GM20000 (cell line): Measurements from ENCODE around the gene HAAO.

Experiments used
- DNase-seq: peaks from one replicate; pipeline ENCODE4 v3.0.0; 2012; ENCODE audit warnings: low spot score
- TF ChIP-seq, protein P1 (sequence below): IDR thresholded peaks from 2 replicates; pipeline ENCODE4 v1.5.1; 2012; ENCODE audit warnings: mild to moderate bottlenecking, control low read depth; ENCODE audit errors: extremely low read depth, missing control alignments

Gene HAAO

DNA sequence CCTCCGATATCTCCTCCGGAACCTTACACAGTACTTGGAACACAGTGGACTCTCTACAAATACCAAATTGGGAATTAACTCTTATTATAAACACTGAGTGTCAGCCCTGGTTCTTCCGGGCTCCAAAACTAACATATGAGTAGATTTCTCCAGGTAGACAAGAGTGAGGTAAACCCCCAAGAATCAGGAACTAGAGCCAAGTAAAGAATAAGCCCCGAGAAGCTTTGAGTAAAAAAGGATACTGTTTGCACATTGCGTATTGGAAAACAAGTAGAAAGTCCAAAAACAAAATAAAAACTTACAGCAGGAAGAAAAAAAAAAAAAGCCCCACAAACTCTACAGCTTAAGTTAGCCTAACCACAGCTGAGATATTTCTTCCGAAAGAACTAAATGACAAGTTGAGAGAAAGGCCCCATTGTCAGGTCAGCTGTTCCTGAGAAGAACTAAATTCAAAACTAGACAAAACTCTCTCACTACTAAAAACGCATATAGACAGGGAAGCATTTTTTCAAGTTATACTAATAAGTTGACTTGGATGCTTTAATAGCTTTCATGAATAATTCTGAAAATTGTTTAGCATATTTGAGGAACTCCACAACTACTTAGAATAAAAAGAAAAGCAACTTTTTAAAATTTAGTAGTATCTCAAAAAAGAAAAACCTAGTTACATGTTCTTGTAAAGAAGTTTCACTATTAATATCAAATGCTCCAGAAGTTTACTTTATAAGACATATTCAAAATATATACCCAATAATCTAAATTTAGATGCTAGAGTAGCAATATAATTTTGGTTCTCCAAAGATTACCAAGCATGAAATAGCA lies 4.3 kb upstream of the HAAO start:
- DNase-seq, result peak; percentile 61
- TF ChIP-seq, protein P1, sequence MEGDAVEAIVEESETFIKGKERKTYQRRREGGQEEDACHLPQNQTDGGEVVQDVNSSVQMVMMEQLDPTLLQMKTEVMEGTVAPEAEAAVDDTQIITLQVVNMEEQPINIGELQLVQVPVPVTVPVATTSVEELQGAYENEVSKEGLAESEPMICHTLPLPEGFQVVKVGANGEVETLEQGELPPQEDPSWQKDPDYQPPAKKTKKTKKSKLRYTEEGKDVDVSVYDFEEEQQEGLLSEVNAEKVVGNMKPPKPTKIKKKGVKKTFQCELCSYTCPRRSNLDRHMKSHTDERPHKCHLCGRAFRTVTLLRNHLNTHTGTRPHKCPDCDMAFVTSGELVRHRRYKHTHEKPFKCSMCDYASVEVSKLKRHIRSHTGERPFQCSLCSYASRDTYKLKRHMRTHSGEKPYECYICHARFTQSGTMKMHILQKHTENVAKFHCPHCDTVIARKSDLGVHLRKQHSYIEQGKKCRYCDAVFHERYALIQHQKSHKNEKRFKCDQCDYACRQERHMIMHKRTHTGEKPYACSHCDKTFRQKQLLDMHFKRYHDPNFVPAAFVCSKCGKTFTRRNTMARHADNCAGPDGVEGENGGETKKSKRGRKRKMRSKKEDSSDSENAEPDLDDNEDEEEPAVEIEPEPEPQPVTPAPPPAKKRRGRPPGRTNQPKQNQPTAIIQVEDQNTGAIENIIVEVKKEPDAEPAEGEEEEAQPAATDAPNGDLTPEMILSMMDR, result no peak

DNA sequence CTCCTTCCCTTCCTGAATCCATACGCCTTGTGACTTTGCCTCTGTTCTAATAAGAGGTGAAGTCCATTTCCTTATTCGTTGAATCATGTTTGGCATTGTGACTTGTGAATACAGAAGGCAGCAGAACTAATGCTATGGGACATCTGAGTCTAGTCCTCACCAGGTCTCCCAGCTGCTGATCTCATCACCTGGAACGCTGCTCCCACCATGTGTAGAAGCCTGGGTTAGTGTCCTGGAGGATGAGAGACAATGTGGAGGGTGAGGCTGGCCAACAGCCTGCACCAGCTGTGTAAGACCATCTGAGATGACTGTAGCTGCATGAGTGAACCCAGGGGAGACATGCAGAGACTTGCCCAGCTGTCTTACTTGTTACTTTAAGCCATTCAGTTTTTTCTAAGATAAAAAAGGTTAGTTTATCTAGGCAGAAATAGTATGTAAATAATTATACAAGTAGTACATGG lies 3.5 kb upstream of the HAAO start:
- TF ChIP-seq, protein P1, result no peak

GRCh38 chr2:42795275-42795674 lies 2.9 kb upstream of the HAAO start:
- DNase-seq, result no peak
- TF ChIP-seq, protein P1, result no peak

More for the DNA sequence above, 3.5 kb upstream of the HAAO start:
- DNase-seq, result peak; percentile 57

GRCh38 chr2:42794271-42795046 lies 2.1 kb upstream of the HAAO start:
- DNase-seq, result peak; percentile 65
- TF ChIP-seq, protein P1, result peak; percentile 59

DNA sequence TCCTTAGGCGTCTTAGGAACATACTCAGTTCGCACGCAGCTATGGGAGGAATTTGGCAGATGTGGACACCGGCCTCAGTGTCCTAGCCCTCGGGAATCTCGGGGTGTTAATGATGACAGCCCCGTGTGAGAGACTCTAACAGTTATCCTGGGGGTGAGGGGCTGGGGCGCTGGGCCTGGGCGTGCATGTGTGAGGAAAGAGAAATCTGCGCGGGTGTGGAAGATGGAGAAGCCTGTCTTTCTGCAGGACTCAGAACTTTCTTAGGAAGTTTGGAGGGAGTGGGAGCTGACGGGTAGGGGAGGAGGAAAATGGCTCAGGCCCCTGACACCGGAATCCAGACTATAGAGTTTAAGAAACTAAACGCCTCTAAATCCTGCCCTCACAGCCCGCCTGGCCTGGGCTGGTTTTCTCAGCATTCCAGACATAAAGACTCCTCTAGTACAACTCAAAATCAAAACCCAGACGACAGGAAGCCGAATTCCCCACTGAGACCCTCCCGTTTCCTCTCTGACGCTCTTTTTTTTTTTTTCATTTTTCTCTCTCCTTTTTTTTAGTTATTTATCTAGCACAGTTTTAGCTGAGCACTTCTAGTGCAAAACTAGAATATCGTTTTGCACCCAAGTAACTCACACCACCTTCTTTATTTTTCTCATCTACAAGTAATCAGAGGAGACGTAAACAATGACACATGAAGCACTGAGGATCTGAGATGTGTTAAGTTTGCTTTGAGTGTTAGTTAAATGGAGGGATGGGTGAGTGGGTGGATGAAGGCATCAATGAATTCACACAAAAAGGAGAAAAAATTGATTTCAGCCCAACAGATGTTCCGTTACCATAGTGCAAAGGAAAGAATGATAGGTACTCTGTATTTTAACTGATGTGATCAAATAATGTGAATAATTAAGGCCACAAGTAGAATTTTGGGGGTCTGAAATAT lies 1.2 kb upstream of the HAAO start:
- DNase-seq, result no peak
- TF ChIP-seq, protein P1, result no peak

- DNase-seq, result no peak
- TF ChIP-seq, protein P1, result no peak
Measured at GRCh38 chr2:42792087-42792582, 248 bp downstream of the HAAO start.
